K562 (cell line): ENCODE measurements around the gene UHMK1. TPM values are rescaled to one million over a fixed set of nuclear protein-coding genes. Genes with fewer than 3 reads are reported as not detected.

Experiments
- ATAC-seq: fragments of 200-7000 bp; cut with Tn5 transposase; 3 replicates; pipeline ENCODE4 v1.9.1; 2020; ENCODE audit warnings: moderate library complexity
- BruUV-seq: library from RNA; stranded (reverse); fragments of 400-500 nt; replicated peaks from 2 replicates; lab custom pipeline; 2021; lab: Mats Ljungman, UMichigan
- CTCF ChIA-PET: fragments of 300-600 bp; formaldehyde crosslinking; extraction: SDS; loops from one replicate; lab custom pipeline; 2021; ENCODE audit warnings: low intra/inter-chr PET ratio; lab: Yijun Ruan, JAX
- POLR2A ChIA-PET: fragments of 300-600, 350-650 bp; sonication (Branson Sonifier 250); formaldehyde crosslinking; extraction: SDS; loops from one replicate; lab custom pipeline; 2021; ENCODE audit warnings: antibody characterized with exemption, inconsistent platforms; lab: Yijun Ruan, JAX
- DNase-seq, 4 experiments: peaks; one replicate each; pipeline versions ENCODE4 v3.0.0 to v3.0.0-alpha.2; 2011 to 2018; ENCODE audit warnings: low spot score in 3 of 4, mixed read lengths in 3 of 4; ENCODE audit errors: extremely low read depth in 1 of 4
- FAIRE-seq: peaks from 2 replicates; lab custom pipeline; 2011; peaks lifted over from hg19 to GRCh38; lab: Jason Lieb, UNC
- H2AFZ ChIP-seq: 2 replicates; pipeline ENCODE4 v1.6.0; 2011; ENCODE audit warnings: low read depth, low read length, control low read depth, inconsistent platforms
- H3K27ac ChIP-seq: fragments of 200-600 bp; 3 replicates; pipeline ENCODE4 v1.8.0; 2011; ENCODE audit warnings: low read depth, mild to moderate bottlenecking, control low read depth, inconsistent platforms, low read length, moderate library complexity, mixed read lengths; ENCODE audit errors: extremely low read depth
- H3K27me3 ChIP-seq, 2 experiments: fragments of 300-600 bp in 1 of 2; 2 replicates in 1 of 2; 3 replicates in 1 of 2; pipeline versions ENCODE4 v1.6.0 to v1.8.0; 2011; ENCODE audit warnings: inconsistent platforms in 2 of 2, low read length in 2 of 2, mild to moderate bottlenecking in 1 of 2, mixed read lengths in 1 of 2, moderate library complexity in 1 of 2; ENCODE audit not compliant: control insufficient read depth in 2 of 2, insufficient read depth in 2 of 2
- H3K36me3 ChIP-seq: fragments of 300-600 bp; 3 replicates; pipeline ENCODE4 v1.8.0; 2011; ENCODE audit warnings: mild to moderate bottlenecking, low read length, inconsistent platforms; ENCODE audit not compliant: control insufficient read depth, insufficient read depth
- H3K4me1 ChIP-seq, 2 experiments: fragments of 200-600 bp in 1 of 2; replicated peaks in 1 of 2; 2 replicates in 1 of 2; 3 replicates in 1 of 2; pipeline versions ENCODE4 v1.5.1 to v1.8.0; 2011; ENCODE audit warnings: inconsistent platforms in 2 of 2, low read length in 2 of 2, mild to moderate bottlenecking in 1 of 2, mixed read lengths in 1 of 2, moderate library complexity in 1 of 2; ENCODE audit not compliant: control insufficient read depth in 2 of 2, insufficient read depth in 2 of 2
- H3K4me2 ChIP-seq: 2 replicates; pipeline ENCODE4 v1.6.1; 2011; ENCODE audit warnings: low read length, control low read depth, inconsistent platforms, mixed read lengths; ENCODE audit not compliant: insufficient read depth
- H3K4me3 ChIP-seq: fragments of 200-600 bp; sonication (generic), shearing (Covaris generic); 2 replicates; pipeline ENCODE4 v1.5.1; 2016; ENCODE audit warnings: control low read depth, inconsistent platforms
- H3K79me2 ChIP-seq: fragments of 200-600 bp; 3 replicates; pipeline ENCODE4 v1.8.0; 2011; ENCODE audit warnings: low read length, inconsistent platforms; ENCODE audit not compliant: control insufficient read depth, insufficient read depth
- H3K9ac ChIP-seq, 2 experiments: 2 replicates each; pipeline versions ENCODE4 v1.6.0 to v1.6.1; 2011; ENCODE audit warnings: low read depth in 2 of 2, low read length in 2 of 2, control low read depth in 1 of 2, inconsistent platforms in 1 of 2, mild to moderate bottlenecking in 1 of 2, mixed read lengths in 1 of 2; ENCODE audit not compliant: insufficient read depth in 1 of 2
- H3K9me1 ChIP-seq: one replicate; pipeline ENCODE4 v1.6.0; 2011; ENCODE audit warnings: inconsistent platforms, mild to moderate bottlenecking, low read length, moderate library complexity; ENCODE audit not compliant: control insufficient read depth, insufficient read depth
- H3K9me3 ChIP-seq: replicated peaks from 2 replicates; pipeline ENCODE4 v1.5.1; 2011; ENCODE audit warnings: low read depth, low read length, inconsistent platforms; ENCODE audit not compliant: control insufficient read depth, insufficient read depth
- H4K20me1 ChIP-seq: replicated peaks from 2 replicates; pipeline ENCODE4 v1.6.1; 2011; ENCODE audit warnings: low read length, inconsistent platforms, mixed read lengths; ENCODE audit not compliant: control insufficient read depth, insufficient read depth
- ATF7 ChIP-seq: fragments of 450-650 bp; IDR thresholded peaks from 2 replicates; pipeline ENCODE4 v1.7.1; 2014; ENCODE audit warnings: mild to moderate bottlenecking, moderate library complexity
- BRF2 ChIP-seq: IDR thresholded peaks from 3 replicates; pipeline ENCODE4 v1.6.1; 2011; ENCODE audit warnings: borderline replicate concordance, mild to moderate bottlenecking; ENCODE audit not compliant: insufficient read length, insufficient read depth
- DACH1 ChIP-seq: fragments of 450-650 bp; IDR thresholded peaks from 2 replicates; pipeline ENCODE4 v1.6.1; 2018; ENCODE audit not compliant: partially characterized antibody
- E4F1 ChIP-seq: fragments of 250-450 bp; sonication (Bioruptor Pico); IDR thresholded peaks from 2 replicates; pipeline ENCODE4 v1.5.0; 2021; ENCODE audit warnings: mild to moderate bottlenecking, borderline replicate concordance
- ETV6 ChIP-seq, 3 experiments: fragments of 150-350 bp in 1 of 3; sonication (generic) in 1 of 3; formaldehyde crosslinking in 1 of 3; IDR thresholded peaks; 2 replicates each; pipeline versions ENCODE4 v1.6.1 to v1.8.0; 2014 to 2022; ENCODE audit warnings: borderline replicate concordance in 2 of 3, low read depth in 2 of 3, antibody characterized with exemption in 1 of 3, low read length in 1 of 3, mild to moderate bottlenecking in 1 of 3, missing genetic modification reagents in 1 of 3
- MCM7 ChIP-seq, 2 experiments: fragments of 450-650 bp; IDR thresholded peaks; 2 replicates each; pipeline ENCODE4 v1.6.1; 2016 to 2018
- PHF21A ChIP-seq: fragments of 450-650 bp; IDR thresholded peaks from 2 replicates; pipeline ENCODE4 v1.6.1; 2017; ENCODE audit warnings: low read depth, borderline replicate concordance
- POU5F1 ChIP-seq: fragments of 150-350 bp; IDR thresholded peaks from 2 replicates; pipeline ENCODE4 v1.6.1; 2014; ENCODE audit warnings: borderline replicate concordance, low read length, low read depth, mild to moderate bottlenecking; ENCODE audit not compliant: partially characterized antibody
- PPARD ChIP-seq: fragments of 250-450 bp; sonication (Bioruptor Pico); IDR thresholded peaks from 2 replicates; pipeline ENCODE4 v1.8.0; 2022; ENCODE audit warnings: inconsistent platforms, mild to moderate bottlenecking, moderate library complexity
- RCOR1 ChIP-seq, 2 experiments: IDR thresholded peaks; 2 replicates each; pipeline ENCODE4 v1.6.1; 2012; ENCODE audit warnings: low read depth in 2 of 2, low read length in 2 of 2, borderline replicate concordance in 1 of 2, improper control_type of control experiment in 1 of 2
- SAFB ChIP-seq: fragments of 200-400 bp; formaldehyde crosslinking; IDR thresholded peaks from 2 replicates; pipeline ENCODE4 v1.6.1; 2017; ENCODE audit warnings: low read depth, low read length, borderline replicate concordance
- SIX5 ChIP-seq, 2 experiments: IDR thresholded peaks; 2 replicates each; pipeline ENCODE4 v1.6.1; 2011; ENCODE audit warnings: low read length in 2 of 2, borderline replicate concordance in 1 of 2, low read depth in 1 of 2, mild to moderate bottlenecking in 1 of 2, moderate library complexity in 1 of 2; ENCODE audit not compliant: insufficient read depth in 1 of 2
- SMARCE1 ChIP-seq: fragments of 450-650 bp; IDR thresholded peaks from 2 replicates; pipeline ENCODE4 v1.7.1; 2016; ENCODE audit warnings: mild to moderate bottlenecking
- SRF ChIP-seq, 2 experiments: fragments of 250-450, 450-650 bp in 1 of 2; sonication (Bioruptor Pico) in 1 of 2; sonication (generic) in 1 of 2; formaldehyde crosslinking; IDR thresholded peaks; 2 replicates each; pipeline versions ENCODE4 v1.5.0 to v1.5.1; 2020 to 2022; ENCODE audit warnings: mild to moderate bottlenecking in 1 of 2, missing genetic modification reagents in 1 of 2
- TCF15 ChIP-seq: fragments of 250-450 bp; sonication (Bioruptor Pico); IDR thresholded peaks from 2 replicates; pipeline ENCODE4 v1.8.0; 2022; ENCODE audit warnings: moderate library complexity, mild to moderate bottlenecking, inconsistent platforms
- ZNF134 ChIP-seq: fragments of 250-450 bp; sonication (Bioruptor Pico); conservative IDR thresholded peaks from 2 replicates; pipeline ENCODE4 v1.4.0; 2020
- ZNF644 ChIP-seq: fragments of 200-800 bp; sonication (Bioruptor generic); IDR thresholded peaks from 2 replicates; pipeline ENCODE4 v1.6.1; 2016; ENCODE audit warnings: low read depth, missing genetic modification characterization, missing compliant biosample characterization
- WGBS: fragments of 100-300 bp; shearing (Covaris generic); methylation state at CpG from one replicate; pipeline ENCODE4 v1.1.6; 2016; ENCODE audit warnings: low coverage, mixed read lengths; ENCODE audit not compliant: insufficient coverage; ENCODE audit errors: missing lambda C conversion rate; 5-methylcytosine and 5-hydroxymethylcytosine counted together
- in situ Hi-C: fragments of 300-500 bp; cut with MboI; formaldehyde crosslinking; loops from 4 replicates; pipeline ENCODE4 v1.15.0; 2018; ENCODE audit warnings: inconsistent platforms, mixed read lengths
- intact Hi-C: fragments of 100-400 bp; cut with micrococcal nuclease; formaldehyde crosslinking; loops from 2 replicates; pipeline ENCODE4 v1.14.2; 2022
- polyA plus RNA-seq, 8 experiments: library from polyadenylated mRNA; depleted of rRNA in 4 of 8; stranded (reverse) in 5 of 8; unstranded in 3 of 8; fragments of >200 nt; fragmentation: Nextera tagmentation in 2 of 8; fragmentation: Illumina TruSeq in 1 of 8; extraction: Ambion mirVana in 2 of 8; extraction: Trizol in 1 of 8; gene quantifications; 2 replicates each; pipeline versions ENCODE4 v1.2.1 to v1.2.3, GENCODE V29; 2011 to 2014; ENCODE audit warnings: inconsistent platforms in 1 of 8, missing spikeins in 1 of 8
- total RNA-seq, 7 experiments: library from RNA; depleted of rRNA in 6 of 7; stranded (reverse); fragments of >200 nt in 6 of 7; fragmentation: Illumina TruSeq in 2 of 7; extraction: Trizol in 2 of 7; gene quantifications; 2 replicates each; pipeline versions ENCODE4 v1.2.1 to v1.2.3, GENCODE V29; 2011 to 2021; ENCODE audit warnings: low replicate concordance in 1 of 7

Gene UHMK1
- total and polyA plus RNA-seq, 9 of the 15 experiments (the other 6 are each of a cell fraction or from before 2014, with no cell fraction given), result 13.1 to 72.4 (median 38.3) TPM

- TF ChIP-seq BRF2 (no peak), SMARCE1 (peak; percentile 18; the same call in 1 of the 2 replicates), SRF (CRISPR knock-in tag; IDR thresholded peaks at IDR 0.05) (0 out of 4 replicates have a peak, but pooled peaks of 1 of the 2 experiments have one; percentile 39)
- TF ChIP-seq, all 486 proteins: peak for 5
Measured at GRCh38 chr1:162568802-162569201, 71.2 kb downstream of the UHMK1 start (continued).

- no peak overlapping the region for H3K4me3 ChIP-seq
- no peak overlapping the region for H2AFZ ChIP-seq
- no peaks in the 10 kb centered on the region for H3K9me1 ChIP-seq
- H3K4me2 ChIP-seq, result no peak overlapping the region
- no peaks in the 10 kb centered on the region for H3K9me3 ChIP-seq
- no peak overlapping the region for H3K9ac ChIP-seq
- peaks cover 0 to 33% of the 10 kb centered on the region in 2 experiments; a peak in 3 of 5 replicates for H3K4me1 ChIP-seq
- ATAC-seq (no peak), DNase-seq (no peak), FAIRE-seq (no peak)
- ChIA-PET POLR2A (interaction anchor here (1.9 kb wide), 1 partner anchor 8 kb away, joined by 8 read pairs; no protein-coding TSS in a partner anchor), CTCF (no interaction called here)
- no peak overlapping the region for H3K27ac ChIP-seq
- no TSS peak for BruUV-seq
- WGBS, result 85% methylated on average over 1 of the region's 1 CpG
- H3K27me3 ChIP-seq, result no peaks in the 10 kb centered on the region
- in situ Hi-C loops, result no loop called here
- H3K36me3 ChIP-seq, result peaks cover 85% of the 10 kb centered on the region
- H3K79me2 ChIP-seq, result peaks cover 98% of the 10 kb centered on the region
- intact Hi-C loops, result no loop called here
- H4K20me1 ChIP-seq, result peaks cover 5% of the 10 kb centered on the region; the same call in 1 of the 2 replicates
- TF ChIP-seq RCOR1 (IDR thresholded peaks at IDR 0.05; ENCODE audit: borderline replicate concordance in 1 of 2, low read depth in 2 of 2, low read length in 2 of 2) (no peak), ZNF134 (no peak), ETV6 (IDR thresholded peaks at IDR 0.05; ENCODE audit: borderline replicate concordance in 1 of 2, low read depth in 2 of 2, low read length in 1 of 2) (peak; percentile 25 to 71; a peak in 1 of 4 replicates), ETV6 (CRISPR knock-in tag; IDR thresholded peaks at IDR 0.05; ENCODE audit: borderline replicate concordance) (no peak), DACH1 (no peak), PPARD (CRISPR knock-in tag) (no peak), PHF21A (no peak), ATF7 (no peak), TCF15 (CRISPR knock-in tag) (no peak), ZNF644 (tag) (no peak), SIX5 (IDR thresholded peaks at IDR 0.05; ENCODE audit: borderline replicate concordance in 1 of 2, insufficient read depth in 1 of 2, low read depth in 1 of 2, low read length in 2 of 2) (0 out of 4 replicates have a peak, but pooled peaks of 1 of the 2 experiments have one; percentile 2), POU5F1 (no peak), MCM7 (IDR thresholded peaks at IDR 0.05) (no peak), SAFB (no peak), E4F1 (CRISPR knock-in tag) (no peak)
Measured at GRCh38 chr1:162570718-162571117, 73.1 kb downstream of the UHMK1 start.
